ENCODE results near the gene ATP11C. TPM values are rescaled to one million over a fixed set of nuclear protein-coding genes. Genes with fewer than 3 reads are reported as not detected.

Gene ATP11C
- polyA plus RNA-seq, 1 donor (not counting 4 experiments of a cell fraction or from before 2014, with no cell fraction given), result 14.0 TPM

DNA sequence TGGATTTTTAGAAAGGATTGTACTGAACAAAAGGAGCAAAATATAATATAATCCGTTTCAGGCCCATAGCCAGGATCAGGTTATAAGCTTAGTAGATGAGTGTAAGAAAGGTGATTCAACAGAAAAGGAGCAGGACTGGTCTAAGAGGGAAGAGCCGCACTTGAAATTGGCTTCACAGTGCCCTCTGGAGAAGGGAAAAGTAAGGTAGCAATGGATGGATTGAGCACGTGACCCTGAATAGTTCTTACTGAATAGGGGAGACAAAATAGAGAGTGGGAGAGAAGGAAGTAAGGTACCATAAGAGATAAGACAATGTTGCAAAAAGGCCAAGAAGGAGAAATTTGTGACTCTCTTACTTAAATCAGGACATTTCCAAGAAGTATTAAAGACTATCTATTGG lies 16.9 kb upstream of the ATP11C start:
- no peaks in the 10 kb centered on the region for H3K9me1 ChIP-seq (ENCODE audit: control insufficient read depth, extremely low read depth, insufficient read depth, low read length)
- dilution Hi-C loops (cut with MboI; ENCODE audit: extremely low pct_ligation_motif_present, low sequenced_read_pairs), result no loop called here
- H3K4me1 ChIP-seq (ENCODE audit: control insufficient read depth, extremely low read depth, insufficient read depth, low read length), result no peaks in the 10 kb centered on the region
- H4K20me1 ChIP-seq (ENCODE audit: control insufficient read depth, extremely low read depth, insufficient read depth, low read length), result no peaks in the 10 kb centered on the region
- no peak for DNase-seq (ENCODE audit: low read depth, low spot score)
- no peak overlapping the region for H3K9ac ChIP-seq (ENCODE audit: control insufficient read depth, extremely low read depth, insufficient read depth, low read length)
- H3K4me2 ChIP-seq (ENCODE audit: control insufficient read depth, extremely low read depth, insufficient read depth, low read depth, low read length), result no peak overlapping the region
- H3K9me3 ChIP-seq (ENCODE audit: control insufficient read depth, low read depth, low read length), result no peaks in the 10 kb centered on the region
- no peaks in the 10 kb centered on the region for H3K79me2 ChIP-seq (ENCODE audit: control insufficient read depth, insufficient read depth, low read length)
- H3K4me3 ChIP-seq (ENCODE audit: control insufficient read depth in 2 of 3, extremely low read depth in 1 of 3, insufficient read depth in 2 of 3, low read depth in 1 of 3, low read length in 3 of 3), result no peak overlapping the region
- FAIRE-seq, result no peak
- H3K36me3 ChIP-seq (ENCODE audit: control insufficient read depth in 2 of 2, extremely low read depth in 1 of 2, insufficient read depth in 2 of 2, low read length in 2 of 2), result no peaks in the 10 kb centered on the region
- no peak for TF ChIP-seq CTCF (optimal IDR thresholded peaks at IDR 0.05 in 1 of 3, IDR thresholded peaks at IDR 0.05 in 1 of 3, conservative IDR thresholded peaks at IDR 0.05 in 1 of 3; ENCODE audit: extremely low read depth in 1 of 3, insufficient read depth in 2 of 3, low read length in 3 of 3)
- no peak for TF ChIP-seq EZH2 (IDR thresholded peaks at IDR 0.05; ENCODE audit: low read length)
- H3K27me3 ChIP-seq (ENCODE audit: control insufficient read depth, extremely low read depth, insufficient read depth, low read length), result no peaks in the 10 kb centered on the region
- H3K27ac ChIP-seq (ENCODE audit: control insufficient read depth, insufficient read depth, low read length), result no peak overlapping the region
- no peak overlapping the region for H2AFZ ChIP-seq (ENCODE audit: control insufficient read depth, low read length)

DNA sequence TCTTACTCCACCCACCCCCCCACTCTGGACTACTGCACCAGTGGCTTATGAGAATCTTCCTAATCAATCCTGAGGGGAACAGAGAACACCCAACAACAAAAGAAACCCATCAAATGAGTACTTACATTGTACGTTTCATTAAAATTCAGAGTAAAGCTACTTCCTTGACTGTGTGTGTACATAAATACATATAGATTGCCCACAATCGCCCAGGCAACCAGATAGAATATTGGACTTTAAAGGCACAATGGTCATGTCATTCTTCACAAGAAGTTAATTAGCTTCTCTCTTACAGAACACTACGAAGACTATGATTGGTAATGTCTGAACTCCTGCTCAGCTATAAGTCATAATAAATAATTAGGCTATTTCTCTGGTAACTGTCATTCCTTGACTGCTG lies 12.2 kb upstream of the ATP11C start:
- H3K4me1 ChIP-seq (ENCODE audit: control insufficient read depth, extremely low read depth, insufficient read depth, low read length), result no peaks in the 10 kb centered on the region
- H3K9me3 ChIP-seq (ENCODE audit: control insufficient read depth, low read depth, low read length), result no peaks in the 10 kb centered on the region
- H3K27me3 ChIP-seq (ENCODE audit: control insufficient read depth, extremely low read depth, insufficient read depth, low read length), result no peaks in the 10 kb centered on the region
- no peaks in the 10 kb centered on the region for H3K79me2 ChIP-seq (ENCODE audit: control insufficient read depth, insufficient read depth, low read length)
- no peaks in the 10 kb centered on the region for H3K36me3 ChIP-seq (ENCODE audit: control insufficient read depth in 2 of 2, extremely low read depth in 1 of 2, insufficient read depth in 2 of 2, low read length in 2 of 2)
- no peak overlapping the region for H3K27ac ChIP-seq (ENCODE audit: control insufficient read depth, insufficient read depth, low read length)
- DNase-seq (ENCODE audit: low read depth, low spot score) (no peak), FAIRE-seq (no peak)
- H3K9me1 ChIP-seq (ENCODE audit: control insufficient read depth, extremely low read depth, insufficient read depth, low read length), result no peaks in the 10 kb centered on the region
- H3K4me3 ChIP-seq (ENCODE audit: control insufficient read depth in 2 of 3, extremely low read depth in 1 of 3, insufficient read depth in 2 of 3, low read depth in 1 of 3, low read length in 3 of 3), result no peak overlapping the region
- H4K20me1 ChIP-seq (ENCODE audit: control insufficient read depth, extremely low read depth, insufficient read depth, low read length), result no peaks in the 10 kb centered on the region
- H3K4me2 ChIP-seq (ENCODE audit: control insufficient read depth, extremely low read depth, insufficient read depth, low read depth, low read length), result no peak overlapping the region
- dilution Hi-C loops (cut with MboI; ENCODE audit: extremely low pct_ligation_motif_present, low sequenced_read_pairs), result no loop called here
- H3K9ac ChIP-seq (ENCODE audit: control insufficient read depth, extremely low read depth, insufficient read depth, low read length), result no peak overlapping the region
- TF ChIP-seq EZH2 (IDR thresholded peaks at IDR 0.05; ENCODE audit: low read length), result no peak
- no peak for TF ChIP-seq CTCF (optimal IDR thresholded peaks at IDR 0.05 in 1 of 3, IDR thresholded peaks at IDR 0.05 in 1 of 3, conservative IDR thresholded peaks at IDR 0.05 in 1 of 3; ENCODE audit: extremely low read depth in 1 of 3, insufficient read depth in 2 of 3, low read length in 3 of 3)
- no peak overlapping the region for H2AFZ ChIP-seq (ENCODE audit: control insufficient read depth, low read length)

All from keratinocyte (primary cell).